ENCODE measurements around the gene SSH2. TPM values are rescaled to one million over a fixed set of nuclear protein-coding genes. Genes with fewer than 3 reads are reported as not detected.

SSH2 gene
- total and polyA plus RNA-seq, 2 donors (not counting 1 experiment from before 2014, with no cell fraction given): 51.5 to 183 TPM

- intact Hi-C loops (cut with micrococcal nuclease): no loop called here
- Histone ChIP-seq H3K9ac (ENCODE audit: low read length) (no peak overlapping the region), H3K79me2 (ENCODE audit: control insufficient read depth, insufficient read depth, low read length) (peaks cover 34% of the 10 kb centered on the region), H3K27me3 (replicated peaks in 1 of 4; ENCODE audit: control extremely low read depth in 1 of 4, control insufficient read depth in 3 of 4, insufficient read depth in 4 of 4, low read length in 3 of 4) (no peaks in the 10 kb centered on the region), H3K36me3 (replicated peaks in 1 of 2; ENCODE audit: control extremely low read depth in 1 of 2, control insufficient read depth in 1 of 2, extremely low read depth in 1 of 2, insufficient read depth in 2 of 2, low read length in 1 of 2) (peaks cover 2 to 5% of the 10 kb centered on the region in 2 experiments), H3K9me3 (ENCODE audit: control extremely low read depth in 1 of 3, control insufficient read depth in 2 of 3, insufficient read depth in 1 of 3, low read length in 2 of 3) (no peaks in the 10 kb centered on the region), H3K4me2 (replicated peaks; ENCODE audit: low read depth, low read length, poor library complexity, severe bottlenecking) (no peak overlapping the region), H2AFZ (ENCODE audit: insufficient read depth, low read depth, low read length, poor library complexity, severe bottlenecking) (no peak overlapping the region), H3K4me3 (ENCODE audit: control extremely low read depth in 1 of 5, extremely low read depth in 1 of 5, insufficient read depth in 1 of 5, low read depth in 2 of 5, low read length in 4 of 5) (no peak overlapping the region), H4K20me1 (ENCODE audit: control insufficient read depth, insufficient read depth, low read length, poor library complexity, severe bottlenecking) (peaks cover 23% of the 10 kb centered on the region), H3K4me1 (ENCODE audit: control insufficient read depth in 2 of 2, insufficient read depth in 2 of 2, low read length in 2 of 2) (peaks cover 0 to 6% of the 10 kb centered on the region in 2 donors), H3K27ac (ENCODE audit: low read length in 2 of 2) (no peak overlapping the region)
- Mint-ChIP-seq H3K4me1 (peaks cover 13% of the 10 kb centered on the region), H3K27ac (no peak overlapping the region), H3K27me3 (no peaks in the 10 kb centered on the region), H3K9me3 (ENCODE audit: insufficient read depth) (no peaks in the 10 kb centered on the region), H3K4me3 (no peak overlapping the region)
- ATAC-seq (ENCODE audit: low read depth): no peak
- ChIA-PET CTCF (interaction anchor here (1.0 to 4.7 kb wide), 2 partner anchors 21 to 84 kb away, joined by 3 to 15 read pairs; partner anchors contain the start of gene SSH2), POLR2A (no interaction called here)
- no CpG with 5 or more reads among the region's 2 CpGs for WGBS (ENCODE audit: insufficient coverage)
- TF ChIP-seq EZH2 (IDR thresholded peaks at IDR 0.05; ENCODE audit: borderline replicate concordance, insufficient read depth, low read depth, low read length, poor library complexity, severe bottlenecking): no peak
- TF ChIP-seq, protein P1, sequence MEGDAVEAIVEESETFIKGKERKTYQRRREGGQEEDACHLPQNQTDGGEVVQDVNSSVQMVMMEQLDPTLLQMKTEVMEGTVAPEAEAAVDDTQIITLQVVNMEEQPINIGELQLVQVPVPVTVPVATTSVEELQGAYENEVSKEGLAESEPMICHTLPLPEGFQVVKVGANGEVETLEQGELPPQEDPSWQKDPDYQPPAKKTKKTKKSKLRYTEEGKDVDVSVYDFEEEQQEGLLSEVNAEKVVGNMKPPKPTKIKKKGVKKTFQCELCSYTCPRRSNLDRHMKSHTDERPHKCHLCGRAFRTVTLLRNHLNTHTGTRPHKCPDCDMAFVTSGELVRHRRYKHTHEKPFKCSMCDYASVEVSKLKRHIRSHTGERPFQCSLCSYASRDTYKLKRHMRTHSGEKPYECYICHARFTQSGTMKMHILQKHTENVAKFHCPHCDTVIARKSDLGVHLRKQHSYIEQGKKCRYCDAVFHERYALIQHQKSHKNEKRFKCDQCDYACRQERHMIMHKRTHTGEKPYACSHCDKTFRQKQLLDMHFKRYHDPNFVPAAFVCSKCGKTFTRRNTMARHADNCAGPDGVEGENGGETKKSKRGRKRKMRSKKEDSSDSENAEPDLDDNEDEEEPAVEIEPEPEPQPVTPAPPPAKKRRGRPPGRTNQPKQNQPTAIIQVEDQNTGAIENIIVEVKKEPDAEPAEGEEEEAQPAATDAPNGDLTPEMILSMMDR (IDR thresholded peaks at IDR 0.05): no peak
- no peak for DNase-seq
These were observed 83.7 kb downstream of the SSH2 start for GRCh38 chr17:29846298-29846697.

GRCh38 chr17:29844339-29845048 is 85.5 kb downstream of the SSH2 start:
- no peak for TF ChIP-seq EZH2 (IDR thresholded peaks at IDR 0.05; ENCODE audit: borderline replicate concordance, insufficient read depth, low read depth, low read length, poor library complexity, severe bottlenecking)
- TF ChIP-seq, protein P1 (IDR thresholded peaks at IDR 0.05): no peak
- H3K4me3 ChIP-seq (ENCODE audit: control extremely low read depth in 1 of 5, extremely low read depth in 1 of 5, insufficient read depth in 1 of 5, low read depth in 2 of 5, low read length in 4 of 5): no peak overlapping the region
- no peaks in the 10 kb centered on the region for H3K27me3 Mint-ChIP-seq
- no peak overlapping the region for H3K9ac ChIP-seq (ENCODE audit: low read length)
- H2AFZ ChIP-seq (ENCODE audit: insufficient read depth, low read depth, low read length, poor library complexity, severe bottlenecking): no peak overlapping the region
- no peak overlapping the region for H3K4me2 ChIP-seq (replicated peaks; ENCODE audit: low read depth, low read length, poor library complexity, severe bottlenecking)
- ATAC-seq (ENCODE audit: low read depth) (no peak), DNase-seq (no peak)
- H4K20me1 ChIP-seq (ENCODE audit: control insufficient read depth, insufficient read depth, low read length, poor library complexity, severe bottlenecking): peaks cover 14% of the 10 kb centered on the region
- whole genome bisulfite sequencing (ENCODE audit: insufficient coverage): no CpG with 5 or more reads among the region's 1 CpG
- no peaks in the 10 kb centered on the region for H3K9me3 Mint-ChIP-seq (ENCODE audit: insufficient read depth)
- POLR2A ChIA-PET: no interaction called here
- H3K27ac ChIP-seq (ENCODE audit: low read length in 2 of 2): no peak overlapping the region
- peaks cover 5% of the 10 kb centered on the region for H3K4me1 Mint-ChIP-seq
- H3K9me3 ChIP-seq (ENCODE audit: control extremely low read depth in 1 of 3, control insufficient read depth in 2 of 3, insufficient read depth in 1 of 3, low read length in 2 of 3): no peaks in the 10 kb centered on the region
- peaks cover 2 to 5% of the 10 kb centered on the region in 2 experiments for H3K36me3 ChIP-seq (replicated peaks in 1 of 2; ENCODE audit: control extremely low read depth in 1 of 2, control insufficient read depth in 1 of 2, extremely low read depth in 1 of 2, insufficient read depth in 2 of 2, low read length in 1 of 2)
- H3K4me1 ChIP-seq (ENCODE audit: control insufficient read depth in 2 of 2, insufficient read depth in 2 of 2, low read length in 2 of 2): no peaks in the 10 kb centered on the region
- no peak overlapping the region for H3K4me3 Mint-ChIP-seq
- peaks cover 32% of the 10 kb centered on the region for H3K79me2 ChIP-seq (ENCODE audit: control insufficient read depth, insufficient read depth, low read length)
- CTCF ChIA-PET: interaction anchor here (4.7 kb wide), 1 partner anchor 86 kb away, joined by 15 read pairs; the partner anchor contains the start of gene SSH2
- no peaks in the 10 kb centered on the region for H3K27me3 ChIP-seq (replicated peaks in 1 of 4; ENCODE audit: control extremely low read depth in 1 of 4, control insufficient read depth in 3 of 4, insufficient read depth in 4 of 4, low read length in 3 of 4)
- intact Hi-C loops (cut with micrococcal nuclease): no loop called here
- no peak overlapping the region for H3K27ac Mint-ChIP-seq

Data from B cell (primary cell).